HEK293 (cell line): ENCODE measurements around the gene LCAT.

Source experiments
- HOXD13 ChIP-seq: sonication (generic); formaldehyde crosslinking; IDR thresholded peaks from 2 replicates; pipeline ENCODE4 v1.8.0; 2022; ENCODE audit warnings: missing genetic modification reagents, borderline replicate concordance
- KLF1 ChIP-seq: fragments of 450-650 bp; formaldehyde crosslinking; IDR thresholded peaks from 2 replicates; pipeline ENCODE4 v1.5.1; 2016; ENCODE audit warnings: missing biosample characterization, missing genetic modification characterization
- MYNN ChIP-seq: fragments of 450-650 bp; formaldehyde crosslinking; IDR thresholded peaks from 2 replicates; pipeline ENCODE4 v1.5.1; 2016; ENCODE audit warnings: missing biosample characterization, missing genetic modification characterization, borderline replicate concordance
- SALL2 ChIP-seq: fragments of 450-650 bp; formaldehyde crosslinking; IDR thresholded peaks from 2 replicates; pipeline ENCODE4 v1.5.0; 2017; ENCODE audit warnings: missing biosample characterization, mild to moderate bottlenecking, missing genetic modification characterization, borderline replicate concordance
- SCRT1 ChIP-seq: fragments of 450-650 bp; formaldehyde crosslinking; IDR thresholded peaks from 2 replicates; pipeline ENCODE4 v1.5.1; 2016; ENCODE audit warnings: missing biosample characterization, missing genetic modification characterization, borderline replicate concordance
- SETDB1 ChIP-seq: IDR thresholded peaks from one replicate; pipeline ENCODE4 v1.6.1; 2017; ENCODE audit warnings: mild to moderate bottlenecking, low read length, moderate library complexity, mixed read lengths; ENCODE audit not compliant: insufficient read length
- TRIM28 ChIP-seq: IDR thresholded peaks from 2 replicates; pipeline ENCODE4 v1.6.1; 2011; ENCODE audit warnings: low read length, control low read depth, borderline replicate concordance
- YY2 ChIP-seq: fragments of 450-650 bp; formaldehyde crosslinking; IDR thresholded peaks from 2 replicates; pipeline ENCODE4 v1.5.1; 2016; ENCODE audit warnings: missing biosample characterization, missing genetic modification characterization
- ZBTB17 ChIP-seq: fragments of 450-650 bp; formaldehyde crosslinking; IDR thresholded peaks from 2 replicates; pipeline ENCODE4 v1.5.1; 2016; ENCODE audit warnings: missing biosample characterization, missing genetic modification characterization
- ZBTB7A ChIP-seq: fragments of 450-650 bp; formaldehyde crosslinking; IDR thresholded peaks from 2 replicates; pipeline ENCODE4 v1.5.1; 2016; ENCODE audit warnings: low read depth, missing biosample characterization, missing genetic modification characterization
- ZNF146 ChIP-seq: fragments of 450-650 bp; formaldehyde crosslinking; IDR thresholded peaks from 2 replicates; pipeline ENCODE4 v1.5.1; 2016; ENCODE audit warnings: missing biosample characterization, missing genetic modification characterization
- ZNF184 ChIP-seq: fragments of 450-650 bp; IDR thresholded peaks from 2 replicates; pipeline ENCODE4 v1.5.1; 2018; ENCODE audit warnings: missing biosample characterization, mild to moderate bottlenecking, missing genetic modification characterization
- ZNF202 ChIP-seq: fragments of 450-650 bp; formaldehyde crosslinking; IDR thresholded peaks from 2 replicates; pipeline ENCODE4 v1.5.1; 2016; ENCODE audit warnings: missing biosample characterization, missing genetic modification characterization, borderline replicate concordance
- ZNF214 ChIP-seq: fragments of 450-650 bp; formaldehyde crosslinking; IDR thresholded peaks from 2 replicates; pipeline ENCODE4 v1.5.1; 2017; ENCODE audit warnings: missing biosample characterization, mild to moderate bottlenecking, missing genetic modification characterization, borderline replicate concordance
- ZNF423 ChIP-seq: fragments of 450-650 bp; formaldehyde crosslinking; IDR thresholded peaks from 2 replicates; pipeline ENCODE4 v1.5.1; 2016; ENCODE audit warnings: missing biosample characterization, missing genetic modification characterization
- ZNF791 ChIP-seq: fragments of 450-650 bp; formaldehyde crosslinking; IDR thresholded peaks from 2 replicates; pipeline ENCODE4 v1.5.1; 2016; ENCODE audit warnings: missing biosample characterization, missing genetic modification characterization
- TF ChIP-seq, protein P1 (sequence below): fragments of 450-650 bp; formaldehyde crosslinking; IDR thresholded peaks from 2 replicates; pipeline ENCODE4 v1.5.1; 2016; ENCODE audit warnings: missing biosample characterization, missing genetic modification characterization, borderline replicate concordance
- TF ChIP-seq, protein P2 (sequence below): fragments of 450-650 bp; formaldehyde crosslinking; IDR thresholded peaks from 2 replicates; pipeline ENCODE4 v1.5.1; 2017; ENCODE audit warnings: missing biosample characterization, missing genetic modification characterization
- TF ChIP-seq, protein P3 (sequence below): fragments of 450-650 bp; formaldehyde crosslinking; IDR thresholded peaks from 2 replicates; pipeline ENCODE4 v1.5.1; 2016; ENCODE audit warnings: missing biosample characterization, missing genetic modification characterization
- TF ChIP-seq, protein P4 (sequence below): fragments of 450-650 bp; IDR thresholded peaks from 2 replicates; pipeline ENCODE4 v1.5.1; 2018; ENCODE audit warnings: missing biosample characterization, mild to moderate bottlenecking, missing genetic modification characterization
- TF ChIP-seq, protein P5 (sequence below): fragments of 450-650 bp; formaldehyde crosslinking; IDR thresholded peaks from 2 replicates; pipeline ENCODE4 v1.5.1; 2017; ENCODE audit warnings: missing biosample characterization, missing genetic modification characterization
- TF ChIP-seq, protein P6 (sequence below): sonication (generic); formaldehyde crosslinking; IDR thresholded peaks from 2 replicates; pipeline ENCODE4 v1.8.1; 2022; ENCODE audit warnings: mild to moderate bottlenecking, moderate library complexity, missing genetic modification reagents
- TF ChIP-seq, protein P7 (sequence below): fragments of 450-650 bp; formaldehyde crosslinking; IDR thresholded peaks from 2 replicates; pipeline ENCODE4 v1.5.1; 2017; ENCODE audit warnings: missing biosample characterization, missing genetic modification characterization
- TF ChIP-seq, protein P8 (sequence below): fragments of 450-650 bp; formaldehyde crosslinking; IDR thresholded peaks from 2 replicates; pipeline ENCODE4; 2016; ENCODE audit warnings: missing biosample characterization, missing genetic modification characterization

Gene LCAT

DNA sequence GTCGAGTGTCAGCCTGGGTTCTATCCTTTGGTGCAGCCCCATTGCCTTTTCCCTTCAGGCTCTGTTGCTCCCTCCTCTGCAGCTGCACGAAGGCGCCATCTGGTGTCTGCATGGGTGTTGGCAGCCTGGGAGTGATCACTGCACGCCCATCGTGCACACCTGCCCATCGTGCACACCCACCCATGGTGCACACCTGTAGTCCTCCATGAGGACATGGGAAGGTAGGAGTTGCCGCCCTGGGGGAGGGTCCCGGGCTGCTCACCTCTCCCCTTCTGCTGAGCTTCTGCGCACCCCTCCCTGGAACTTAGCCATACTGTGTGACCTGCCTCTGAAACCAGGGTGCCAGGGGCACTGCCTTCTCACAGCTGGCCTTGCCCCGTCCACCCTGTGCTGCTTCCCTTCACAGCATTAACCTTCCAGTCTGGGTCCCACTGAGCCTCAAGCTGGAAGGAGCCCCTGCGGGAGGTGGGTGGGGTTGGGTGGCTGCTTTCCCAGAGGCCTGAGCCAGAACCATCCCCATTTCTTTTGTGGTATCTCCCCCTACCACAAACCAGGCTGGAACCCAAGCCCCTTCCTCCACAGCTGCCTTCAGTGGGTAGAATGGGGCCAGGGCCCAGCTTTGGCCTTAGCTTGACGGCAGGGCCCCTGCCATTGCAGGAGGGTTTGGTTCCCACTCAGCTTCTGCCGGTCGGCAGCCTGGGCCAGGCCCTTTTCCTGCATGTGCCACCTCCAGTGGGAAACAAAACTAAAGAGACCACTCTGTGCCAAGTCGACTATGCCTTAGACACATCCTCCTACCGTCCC lies 15.2 kb downstream of the LCAT start (continued):
- TF ChIP-seq, protein P1, sequence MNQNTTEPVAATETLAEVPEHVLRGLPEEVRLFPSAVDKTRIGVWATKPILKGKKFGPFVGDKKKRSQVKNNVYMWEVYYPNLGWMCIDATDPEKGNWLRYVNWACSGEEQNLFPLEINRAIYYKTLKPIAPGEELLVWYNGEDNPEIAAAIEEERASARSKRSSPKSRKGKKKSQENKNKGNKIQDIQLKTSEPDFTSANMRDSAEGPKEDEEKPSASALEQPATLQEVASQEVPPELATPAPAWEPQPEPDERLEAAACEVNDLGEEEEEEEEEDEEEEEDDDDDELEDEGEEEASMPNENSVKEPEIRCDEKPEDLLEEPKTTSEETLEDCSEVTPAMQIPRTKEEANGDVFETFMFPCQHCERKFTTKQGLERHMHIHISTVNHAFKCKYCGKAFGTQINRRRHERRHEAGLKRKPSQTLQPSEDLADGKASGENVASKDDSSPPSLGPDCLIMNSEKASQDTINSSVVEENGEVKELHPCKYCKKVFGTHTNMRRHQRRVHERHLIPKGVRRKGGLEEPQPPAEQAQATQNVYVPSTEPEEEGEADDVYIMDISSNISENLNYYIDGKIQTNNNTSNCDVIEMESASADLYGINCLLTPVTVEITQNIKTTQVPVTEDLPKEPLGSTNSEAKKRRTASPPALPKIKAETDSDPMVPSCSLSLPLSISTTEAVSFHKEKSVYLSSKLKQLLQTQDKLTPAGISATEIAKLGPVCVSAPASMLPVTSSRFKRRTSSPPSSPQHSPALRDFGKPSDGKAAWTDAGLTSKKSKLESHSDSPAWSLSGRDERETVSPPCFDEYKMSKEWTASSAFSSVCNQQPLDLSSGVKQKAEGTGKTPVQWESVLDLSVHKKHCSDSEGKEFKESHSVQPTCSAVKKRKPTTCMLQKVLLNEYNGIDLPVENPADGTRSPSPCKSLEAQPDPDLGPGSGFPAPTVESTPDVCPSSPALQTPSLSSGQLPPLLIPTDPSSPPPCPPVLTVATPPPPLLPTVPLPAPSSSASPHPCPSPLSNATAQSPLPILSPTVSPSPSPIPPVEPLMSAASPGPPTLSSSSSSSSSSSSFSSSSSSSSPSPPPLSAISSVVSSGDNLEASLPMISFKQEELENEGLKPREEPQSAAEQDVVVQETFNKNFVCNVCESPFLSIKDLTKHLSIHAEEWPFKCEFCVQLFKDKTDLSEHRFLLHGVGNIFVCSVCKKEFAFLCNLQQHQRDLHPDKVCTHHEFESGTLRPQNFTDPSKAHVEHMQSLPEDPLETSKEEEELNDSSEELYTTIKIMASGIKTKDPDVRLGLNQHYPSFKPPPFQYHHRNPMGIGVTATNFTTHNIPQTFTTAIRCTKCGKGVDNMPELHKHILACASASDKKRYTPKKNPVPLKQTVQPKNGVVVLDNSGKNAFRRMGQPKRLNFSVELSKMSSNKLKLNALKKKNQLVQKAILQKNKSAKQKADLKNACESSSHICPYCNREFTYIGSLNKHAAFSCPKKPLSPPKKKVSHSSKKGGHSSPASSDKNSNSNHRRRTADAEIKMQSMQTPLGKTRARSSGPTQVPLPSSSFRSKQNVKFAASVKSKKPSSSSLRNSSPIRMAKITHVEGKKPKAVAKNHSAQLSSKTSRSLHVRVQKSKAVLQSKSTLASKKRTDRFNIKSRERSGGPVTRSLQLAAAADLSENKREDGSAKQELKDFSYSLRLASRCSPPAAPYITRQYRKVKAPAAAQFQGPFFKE (tag by site-specific recombination), result no peak
- TF ChIP-seq ZNF202 (tag by site-specific recombination), result no peak
- TF ChIP-seq, protein P2, sequence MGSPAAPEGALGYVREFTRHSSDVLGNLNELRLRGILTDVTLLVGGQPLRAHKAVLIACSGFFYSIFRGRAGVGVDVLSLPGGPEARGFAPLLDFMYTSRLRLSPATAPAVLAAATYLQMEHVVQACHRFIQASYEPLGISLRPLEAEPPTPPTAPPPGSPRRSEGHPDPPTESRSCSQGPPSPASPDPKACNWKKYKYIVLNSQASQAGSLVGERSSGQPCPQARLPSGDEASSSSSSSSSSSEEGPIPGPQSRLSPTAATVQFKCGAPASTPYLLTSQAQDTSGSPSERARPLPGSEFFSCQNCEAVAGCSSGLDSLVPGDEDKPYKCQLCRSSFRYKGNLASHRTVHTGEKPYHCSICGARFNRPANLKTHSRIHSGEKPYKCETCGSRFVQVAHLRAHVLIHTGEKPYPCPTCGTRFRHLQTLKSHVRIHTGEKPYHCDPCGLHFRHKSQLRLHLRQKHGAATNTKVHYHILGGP, result no peak
- 0 out of 2 replicates have a peak, but pooled peaks have one; percentile 43 for TF ChIP-seq YY2
- TF ChIP-seq KLF1 (tag by site-specific recombination), result peak; percentile 53; the same call in 1 of the 2 replicates
- TF ChIP-seq SALL2 (tag by site-specific recombination), result no peak
- TF ChIP-seq SETDB1, result no peak
- TF ChIP-seq HOXD13 (CRISPR knock-in tag), result no peak
- TF ChIP-seq, protein P3, sequence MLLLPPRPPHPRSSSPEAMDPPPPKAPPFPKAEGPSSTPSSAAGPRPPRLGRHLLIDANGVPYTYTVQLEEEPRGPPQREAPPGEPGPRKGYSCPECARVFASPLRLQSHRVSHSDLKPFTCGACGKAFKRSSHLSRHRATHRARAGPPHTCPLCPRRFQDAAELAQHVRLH (tag by site-specific recombination), result no peak
- TF ChIP-seq SCRT1, result peak; percentile 79
- no peak for TF ChIP-seq ZBTB7A
- TF ChIP-seq ZNF791 (tag by site-specific recombination), result no peak
- TF ChIP-seq ZBTB17, result 0 out of 2 replicates have a peak, but pooled peaks have one; percentile 13
- TF ChIP-seq, protein P4, sequence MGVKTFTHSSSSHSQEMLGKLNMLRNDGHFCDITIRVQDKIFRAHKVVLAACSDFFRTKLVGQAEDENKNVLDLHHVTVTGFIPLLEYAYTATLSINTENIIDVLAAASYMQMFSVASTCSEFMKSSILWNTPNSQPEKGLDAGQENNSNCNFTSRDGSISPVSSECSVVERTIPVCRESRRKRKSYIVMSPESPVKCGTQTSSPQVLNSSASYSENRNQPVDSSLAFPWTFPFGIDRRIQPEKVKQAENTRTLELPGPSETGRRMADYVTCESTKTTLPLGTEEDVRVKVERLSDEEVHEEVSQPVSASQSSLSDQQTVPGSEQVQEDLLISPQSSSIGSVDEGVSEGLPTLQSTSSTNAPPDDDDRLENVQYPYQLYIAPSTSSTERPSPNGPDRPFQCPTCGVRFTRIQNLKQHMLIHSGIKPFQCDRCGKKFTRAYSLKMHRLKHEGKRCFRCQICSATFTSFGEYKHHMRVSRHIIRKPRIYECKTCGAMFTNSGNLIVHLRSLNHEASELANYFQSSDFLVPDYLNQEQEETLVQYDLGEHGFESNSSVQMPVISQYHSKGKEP, result no peak
- no peak for TF ChIP-seq ZNF423
- TF ChIP-seq, protein P5, sequence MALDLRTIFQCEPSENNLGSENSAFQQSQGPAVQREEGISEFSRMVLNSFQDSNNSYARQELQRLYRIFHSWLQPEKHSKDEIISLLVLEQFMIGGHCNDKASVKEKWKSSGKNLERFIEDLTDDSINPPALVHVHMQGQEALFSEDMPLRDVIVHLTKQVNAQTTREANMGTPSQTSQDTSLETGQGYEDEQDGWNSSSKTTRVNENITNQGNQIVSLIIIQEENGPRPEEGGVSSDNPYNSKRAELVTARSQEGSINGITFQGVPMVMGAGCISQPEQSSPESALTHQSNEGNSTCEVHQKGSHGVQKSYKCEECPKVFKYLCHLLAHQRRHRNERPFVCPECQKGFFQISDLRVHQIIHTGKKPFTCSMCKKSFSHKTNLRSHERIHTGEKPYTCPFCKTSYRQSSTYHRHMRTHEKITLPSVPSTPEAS (tag by site-specific recombination), result peak; percentile 26; the same call in 1 of the 2 replicates
- no peak for TF ChIP-seq ZNF184 (tag by site-specific recombination)
- TF ChIP-seq, protein P6, sequence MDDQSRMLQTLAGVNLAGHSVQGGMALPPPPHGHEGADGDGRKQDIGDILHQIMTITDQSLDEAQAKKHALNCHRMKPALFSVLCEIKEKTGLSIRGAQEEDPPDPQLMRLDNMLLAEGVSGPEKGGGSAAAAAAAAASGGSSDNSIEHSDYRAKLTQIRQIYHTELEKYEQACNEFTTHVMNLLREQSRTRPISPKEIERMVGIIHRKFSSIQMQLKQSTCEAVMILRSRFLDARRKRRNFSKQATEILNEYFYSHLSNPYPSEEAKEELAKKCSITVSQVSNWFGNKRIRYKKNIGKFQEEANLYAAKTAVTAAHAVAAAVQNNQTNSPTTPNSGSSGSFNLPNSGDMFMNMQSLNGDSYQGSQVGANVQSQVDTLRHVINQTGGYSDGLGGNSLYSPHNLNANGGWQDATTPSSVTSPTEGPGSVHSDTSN (CRISPR knock-in tag), result no peak
- no peak for TF ChIP-seq TRIM28
- no peak for TF ChIP-seq MYNN (tag by site-specific recombination)
- TF ChIP-seq ZNF214 (tag by site-specific recombination), result no peak
- TF ChIP-seq, protein P7, sequence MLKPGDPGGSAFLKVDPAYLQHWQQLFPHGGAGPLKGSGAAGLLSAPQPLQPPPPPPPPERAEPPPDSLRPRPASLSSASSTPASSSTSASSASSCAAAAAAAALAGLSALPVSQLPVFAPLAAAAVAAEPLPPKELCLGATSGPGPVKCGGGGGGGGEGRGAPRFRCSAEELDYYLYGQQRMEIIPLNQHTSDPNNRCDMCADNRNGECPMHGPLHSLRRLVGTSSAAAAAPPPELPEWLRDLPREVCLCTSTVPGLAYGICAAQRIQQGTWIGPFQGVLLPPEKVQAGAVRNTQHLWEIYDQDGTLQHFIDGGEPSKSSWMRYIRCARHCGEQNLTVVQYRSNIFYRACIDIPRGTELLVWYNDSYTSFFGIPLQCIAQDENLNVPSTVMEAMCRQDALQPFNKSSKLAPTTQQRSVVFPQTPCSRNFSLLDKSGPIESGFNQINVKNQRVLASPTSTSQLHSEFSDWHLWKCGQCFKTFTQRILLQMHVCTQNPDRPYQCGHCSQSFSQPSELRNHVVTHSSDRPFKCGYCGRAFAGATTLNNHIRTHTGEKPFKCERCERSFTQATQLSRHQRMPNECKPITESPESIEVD (tag by site-specific recombination), result no peak
- TF ChIP-seq ZNF146 (tag by site-specific recombination), result no peak
- TF ChIP-seq, protein P8, sequence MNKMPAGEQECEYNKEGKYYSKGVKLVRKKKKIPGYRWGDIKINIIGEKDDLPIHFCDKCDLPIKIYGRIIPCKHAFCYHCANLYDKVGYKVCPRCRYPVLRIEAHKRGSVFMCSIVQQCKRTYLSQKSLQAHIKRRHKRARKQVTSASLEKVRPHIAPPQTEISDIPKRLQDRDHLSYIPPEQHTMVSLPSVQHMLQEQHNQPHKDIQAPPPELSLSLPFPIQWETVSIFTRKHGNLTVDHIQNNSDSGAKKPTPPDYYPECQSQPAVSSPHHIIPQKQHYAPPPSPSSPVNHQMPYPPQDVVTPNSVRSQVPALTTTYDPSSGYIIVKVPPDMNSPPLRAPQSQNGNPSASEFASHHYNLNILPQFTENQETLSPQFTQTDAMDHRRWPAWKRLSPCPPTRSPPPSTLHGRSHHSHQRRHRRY (tag by site-specific recombination), result no peak
